Neuron (in vitro differentiated cells): ENCODE data around the gene OPN4.
"Not testable (repeated sequence)": the region's sequence is repeated elsewhere in the genome, so short reads cannot be mapped to it uniquely, and the experiment has no call there.

Experiments used
- H2AFZ ChIP-seq: one replicate; pipeline ENCODE4 v1.6.1; 2013; ENCODE audit warnings: low read depth, mild to moderate bottlenecking, inconsistent platforms, low read length, moderate library complexity
- H3K27me3 ChIP-seq: one replicate; pipeline ENCODE4 v1.6.1; 2013; ENCODE audit warnings: low read length; ENCODE audit not compliant: insufficient read depth
- H3K36me3 ChIP-seq: one replicate; pipeline ENCODE4 v1.6.1; 2013; ENCODE audit warnings: low read length; ENCODE audit not compliant: insufficient read depth
- H3K4me1 ChIP-seq: one replicate; pipeline ENCODE4 v1.6.1; 2013; ENCODE audit warnings: low read length; ENCODE audit not compliant: insufficient read depth
- H3K4me3 ChIP-seq: 2 replicates; pipeline ENCODE4 v1.5.1; 2013; ENCODE audit warnings: mild to moderate bottlenecking, low read length, moderate library complexity
- H3K9me3 ChIP-seq: one replicate; pipeline ENCODE4 v1.6.1; 2013; ENCODE audit warnings: low read length

The OPN4 gene

GRCh38 chr10:86636311-86636710 is 18.0 kb upstream of the OPN4 start:
- Histone ChIP-seq H2AFZ (no peak overlapping the region), H3K9me3 (no peaks in the 10 kb centered on the region), H3K4me1 (no peaks in the 10 kb centered on the region), H3K4me3 (no peak overlapping the region), H3K36me3 (no peaks in the 10 kb centered on the region), H3K27me3 (peaks cover 33% of the 10 kb centered on the region)

- no peaks in the 10 kb centered on the region for H3K4me1 ChIP-seq
- H3K9me3 ChIP-seq: no peaks in the 10 kb centered on the region
- H3K36me3 ChIP-seq: no peaks in the 10 kb centered on the region
- H3K27me3 ChIP-seq: peaks cover 7% of the 10 kb centered on the region
- H3K4me3 ChIP-seq: no peak overlapping the region
- no peak overlapping the region for H2AFZ ChIP-seq
These were observed 12.3 kb upstream of the OPN4 start for GRCh38 chr10:86642021-86642420.

GRCh38 chr10:86642499-86642898 is 11.8 kb upstream of the OPN4 start:
- no peak overlapping the region for H2AFZ ChIP-seq

GRCh38 chr10:86644152-86644793 is 10.1 kb upstream of the OPN4 start:
- Histone ChIP-seq H3K27me3 (peaks cover 6% of the 10 kb centered on the region), H3K4me3 (no peak overlapping the region), H2AFZ (no peak overlapping the region), H3K9me3 (no peaks in the 10 kb centered on the region), H3K4me1 (no peaks in the 10 kb centered on the region), H3K36me3 (no peaks in the 10 kb centered on the region)

More at GRCh38 chr10:86642499-86642898, 11.8 kb upstream of the OPN4 start:
- H3K36me3 ChIP-seq: no peaks in the 10 kb centered on the region
- H3K27me3 ChIP-seq: peaks cover 5% of the 10 kb centered on the region
- no peaks in the 10 kb centered on the region for H3K4me1 ChIP-seq
- H3K9me3 ChIP-seq: no peaks in the 10 kb centered on the region
- no peak overlapping the region for H3K4me3 ChIP-seq

GRCh38 chr10:86644794-86645445 is 9.4 kb upstream of the OPN4 start:
- Histone ChIP-seq H3K4me3 (no peak overlapping the region), H3K36me3 (no peaks in the 10 kb centered on the region), H3K9me3 (no peaks in the 10 kb centered on the region), H3K4me1 (no peaks in the 10 kb centered on the region), H2AFZ (no peak overlapping the region), H3K27me3 (peaks cover 6% of the 10 kb centered on the region)

GRCh38 chr10:86645621-86646165 is 8.7 kb upstream of the OPN4 start:
- not testable (repeated sequence) for H3K9me3 ChIP-seq, H3K4me1 ChIP-seq, H3K4me3 ChIP-seq, H2AFZ ChIP-seq, H3K36me3 ChIP-seq
- H3K27me3 ChIP-seq: peaks cover 10% of the 10 kb centered on the region

- no peaks in the 10 kb centered on the region for H3K36me3 ChIP-seq
- H3K9me3 ChIP-seq: no peaks in the 10 kb centered on the region
- no peak overlapping the region for H2AFZ ChIP-seq
These were observed 7.8 kb upstream of the OPN4 start for GRCh38 chr10:86646532-86646931.

GRCh38 chr10:86646933-86647332 is 7.4 kb upstream of the OPN4 start:
- Histone ChIP-seq H3K9me3 (no peaks in the 10 kb centered on the region), H3K4me3 (no peak overlapping the region), H3K4me1 (no peaks in the 10 kb centered on the region), H3K27me3 (peaks cover 10% of the 10 kb centered on the region), H2AFZ (no peak overlapping the region), H3K36me3 (no peaks in the 10 kb centered on the region)

More at GRCh38 chr10:86646532-86646931, 7.8 kb upstream of the OPN4 start:
- Histone ChIP-seq H3K27me3 (peaks cover 10% of the 10 kb centered on the region), H3K4me3 (no peak overlapping the region), H3K4me1 (no peaks in the 10 kb centered on the region)

GRCh38 chr10:86647773-86648703 is 6.3 kb upstream of the OPN4 start:
- Histone ChIP-seq H2AFZ (no peak overlapping the region), H3K4me3 (no peak overlapping the region), H3K4me1 (no peaks in the 10 kb centered on the region), H3K36me3 (no peaks in the 10 kb centered on the region), H3K27me3 (peaks cover 10% of the 10 kb centered on the region), H3K9me3 (no peaks in the 10 kb centered on the region)

- Histone ChIP-seq H3K36me3 (no peaks in the 10 kb centered on the region), H3K27me3 (peaks cover 10% of the 10 kb centered on the region), H2AFZ (no peak overlapping the region), H3K4me1 (no peaks in the 10 kb centered on the region), H3K9me3 (no peaks in the 10 kb centered on the region), H3K4me3 (no peak overlapping the region)
These were observed 5.5 kb upstream of the OPN4 start for GRCh38 chr10:86648704-86649427.

- Histone ChIP-seq H3K36me3 (no peaks in the 10 kb centered on the region), H3K9me3 (no peaks in the 10 kb centered on the region), H3K27me3 (peaks cover 10% of the 10 kb centered on the region), H2AFZ (no peak overlapping the region), H3K4me3 (no peak overlapping the region), H3K4me1 (no peaks in the 10 kb centered on the region)
These were observed 4.7 kb upstream of the OPN4 start for GRCh38 chr10:86649471-86650150.

GRCh38 chr10:86650151-86650550 is 4.2 kb upstream of the OPN4 start:
- no peak overlapping the region for H2AFZ ChIP-seq
- no peaks in the 10 kb centered on the region for H3K36me3 ChIP-seq
- H3K4me3 ChIP-seq: no peak overlapping the region
- no peaks in the 10 kb centered on the region for H3K4me1 ChIP-seq
- peaks cover 10% of the 10 kb centered on the region for H3K27me3 ChIP-seq
- H3K9me3 ChIP-seq: no peaks in the 10 kb centered on the region
